HG03095 (cell line): ENCODE data around the gene CNGB1.
"Not testable (repeated sequence)": the region's sequence is repeated elsewhere in the genome, so short reads cannot be mapped to it uniquely, and the experiment has no call there.

Source experiments
- ATAC-seq: cut with Tn5 transposase; IDR thresholded peaks from one replicate; pipeline ENCODE4 v1.9.1; 2021; ENCODE audit warnings: moderate library complexity; ENCODE audit not compliant: unreplicated experiment

Gene CNGB1

GRCh38 chr16:57956270-57956808 is 14.6 kb downstream of the CNGB1 start:
- no peak for ATAC-seq

DNA sequence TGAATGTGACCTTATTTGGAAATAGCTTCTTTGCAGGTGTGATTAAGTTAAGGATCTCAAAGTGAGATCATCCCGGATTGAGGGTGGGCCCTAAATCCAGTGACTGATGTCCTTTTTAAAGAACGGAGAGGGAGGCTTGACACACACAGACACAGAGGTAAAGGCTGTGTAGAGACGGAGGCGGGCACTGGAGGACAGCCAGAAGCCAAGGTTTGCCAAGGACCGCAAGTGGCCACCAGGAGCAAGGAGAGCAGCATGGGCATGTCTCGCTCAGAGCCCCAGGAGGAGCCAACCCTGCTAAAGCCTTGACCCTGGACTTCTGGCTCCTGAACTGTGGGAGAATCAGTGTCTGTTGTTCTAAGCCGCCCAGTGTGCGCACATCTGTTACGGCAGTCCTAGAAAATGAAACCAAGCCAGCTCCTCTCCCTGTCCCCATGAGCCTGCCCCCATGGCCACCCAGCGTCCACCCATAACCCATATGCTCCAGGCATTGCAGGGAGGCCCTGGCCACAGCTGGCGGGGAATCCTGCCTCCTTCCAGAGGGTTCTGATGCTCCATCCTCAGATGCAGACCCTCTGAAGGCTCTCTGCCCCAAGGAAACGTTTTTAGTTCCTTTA is 15.2 kb downstream of the CNGB1 start:
- no peak for ATAC-seq

- no peak for ATAC-seq
These were observed 17.1 kb downstream of the CNGB1 start for GRCh38 chr16:57953857-57954256.

DNA sequence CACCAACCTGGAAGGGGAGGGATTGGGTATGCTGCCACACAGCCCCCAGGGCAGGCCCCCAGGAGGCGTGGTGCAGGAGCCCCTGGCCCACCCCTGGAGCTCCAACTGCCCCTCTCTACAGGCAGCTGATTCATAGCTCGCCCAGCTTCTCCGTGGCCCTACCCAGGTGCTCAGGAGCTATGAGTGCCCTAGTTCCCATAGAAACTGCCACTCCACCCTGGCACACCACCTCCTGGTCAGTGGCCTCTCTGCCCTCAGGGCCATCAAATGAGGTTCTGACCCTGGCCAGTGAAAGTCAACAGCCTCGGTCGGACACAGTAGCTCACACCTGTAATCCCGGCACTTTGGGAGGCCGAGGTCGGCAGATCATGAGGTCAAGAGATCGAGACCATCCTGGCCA is 18.0 kb downstream of the CNGB1 start:
- ATAC-seq: no peak

DNA sequence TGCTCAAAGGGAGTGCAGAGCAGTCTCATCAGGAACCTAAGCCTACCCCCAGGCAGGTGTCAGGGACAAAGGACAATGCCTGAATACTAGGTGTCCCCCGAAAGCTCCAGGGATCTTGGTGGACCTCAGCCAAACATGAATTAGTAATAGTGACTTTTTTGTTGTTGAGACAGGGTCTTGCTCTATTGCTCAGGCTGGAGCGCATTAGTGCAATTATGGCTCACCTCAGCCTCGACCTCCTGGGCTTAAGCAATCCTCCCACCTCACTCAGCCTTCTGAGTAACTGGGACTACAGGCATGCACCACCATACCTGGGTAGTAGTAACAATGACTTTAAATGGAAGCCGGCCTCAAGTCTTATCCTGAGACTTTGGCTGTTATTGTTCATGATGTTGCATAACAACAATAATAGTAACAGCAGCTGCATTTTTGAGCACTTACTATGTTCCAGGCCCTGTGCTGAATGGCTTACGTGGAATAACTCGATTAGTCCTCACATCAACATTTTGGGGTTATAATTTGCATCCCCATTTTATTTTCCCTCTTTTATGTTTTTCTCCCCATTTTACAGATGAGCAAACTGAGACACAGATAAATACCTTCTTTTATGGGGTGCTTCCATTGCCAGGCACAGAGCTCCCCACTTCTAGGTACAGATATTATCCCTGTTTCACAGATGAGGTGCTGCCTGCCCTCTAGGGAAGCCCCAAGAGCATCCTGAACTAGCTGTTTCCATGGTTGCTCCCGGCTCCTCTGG is 19.5 kb downstream of the CNGB1 start:
- ATAC-seq: no peak

DNA sequence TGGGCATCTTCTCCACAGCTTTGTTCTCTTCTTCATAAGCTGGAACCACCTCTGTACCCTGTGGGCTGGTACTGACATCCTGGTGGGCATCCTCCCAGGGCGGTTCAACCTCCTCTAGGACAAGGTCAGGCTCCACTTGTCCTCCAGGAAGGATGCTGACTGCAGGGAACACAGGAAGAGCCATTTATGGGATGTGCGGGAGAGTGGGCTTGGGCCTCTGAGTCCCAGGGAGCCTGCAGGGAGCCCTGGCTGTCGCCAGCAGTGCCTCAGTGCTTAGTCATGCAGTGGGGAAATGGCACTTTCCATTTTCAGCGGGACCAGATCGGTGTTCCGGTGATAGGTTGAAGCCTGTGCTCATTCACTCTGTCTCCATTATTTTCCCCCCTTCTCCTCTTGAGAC is 20.5 kb downstream of the CNGB1 start:
- ATAC-seq: no peak

DNA sequence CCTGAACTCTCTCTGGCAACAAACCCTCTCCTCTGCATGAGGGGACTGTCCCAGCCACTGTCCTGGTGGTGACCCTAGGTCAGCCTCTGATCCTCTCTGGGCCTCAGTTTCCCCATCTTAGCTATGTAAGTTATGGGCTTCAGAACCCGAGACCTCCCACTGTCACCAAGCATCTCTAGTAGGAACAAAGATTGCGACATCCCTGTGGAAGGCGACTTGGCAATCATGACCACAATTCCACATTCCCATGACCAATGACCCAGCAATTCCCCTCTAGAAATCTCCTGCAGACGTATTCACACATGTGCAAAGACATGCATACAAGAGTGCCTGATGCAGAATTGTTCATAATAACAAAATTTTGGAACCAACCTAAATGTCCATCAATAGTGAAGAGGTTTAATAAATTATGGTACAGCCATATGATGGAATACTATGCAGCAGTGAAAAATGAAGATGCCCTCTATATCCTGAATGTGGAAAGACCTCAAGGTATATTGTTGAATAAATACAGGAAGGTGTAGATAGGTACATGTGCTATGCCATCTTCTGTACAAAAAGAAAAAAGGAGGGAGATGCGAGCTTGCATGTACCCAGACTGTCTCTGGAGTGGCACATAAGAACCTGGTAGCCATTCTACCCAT is 21.2 kb downstream of the CNGB1 start:
- no peak for ATAC-seq

- ATAC-seq: no peak
These were observed 21.9 kb downstream of the CNGB1 start for GRCh38 chr16:57949013-57949412.

DNA sequence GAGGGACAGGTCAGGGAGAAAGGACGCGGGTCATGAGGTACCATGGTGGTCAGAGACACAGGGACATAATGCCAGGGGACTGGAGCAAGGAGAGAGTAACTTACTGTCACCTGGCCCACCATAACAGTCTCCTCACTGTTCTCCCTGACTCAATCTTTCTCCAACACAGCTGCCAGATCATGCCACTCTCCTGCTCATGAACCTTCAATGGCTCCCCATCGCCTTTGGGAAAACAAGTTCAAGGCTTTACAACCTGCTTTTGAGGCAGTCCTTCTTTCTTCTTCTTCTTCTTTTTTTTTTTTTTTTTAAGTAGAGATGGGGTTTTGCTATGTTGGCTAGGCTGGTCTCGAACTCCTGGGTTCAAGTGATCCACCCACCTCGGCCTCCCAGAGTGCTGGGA is 22.9 kb downstream of the CNGB1 start:
- ATAC-seq: no peak

DNA sequence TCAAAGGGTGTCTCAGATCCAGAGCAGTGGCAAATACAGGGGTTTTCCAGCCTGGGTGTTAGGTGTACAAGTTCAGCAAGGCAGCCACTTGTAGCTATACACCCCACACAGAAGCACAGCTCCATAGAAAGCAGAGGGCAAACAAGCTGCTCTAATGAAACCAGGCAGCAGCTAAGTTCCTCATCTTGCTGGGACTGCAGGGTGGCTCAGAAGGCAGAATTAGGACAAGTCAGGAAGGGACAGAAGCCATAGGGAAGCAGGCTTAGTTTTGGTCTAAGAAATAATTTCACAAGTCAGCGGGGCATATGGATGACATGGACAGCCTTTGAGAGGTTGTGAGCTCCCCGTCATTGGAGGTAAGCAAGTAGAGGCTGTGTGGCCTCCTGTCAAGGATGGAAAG is 23.7 kb downstream of the CNGB1 start:
- no peak for ATAC-seq

DNA sequence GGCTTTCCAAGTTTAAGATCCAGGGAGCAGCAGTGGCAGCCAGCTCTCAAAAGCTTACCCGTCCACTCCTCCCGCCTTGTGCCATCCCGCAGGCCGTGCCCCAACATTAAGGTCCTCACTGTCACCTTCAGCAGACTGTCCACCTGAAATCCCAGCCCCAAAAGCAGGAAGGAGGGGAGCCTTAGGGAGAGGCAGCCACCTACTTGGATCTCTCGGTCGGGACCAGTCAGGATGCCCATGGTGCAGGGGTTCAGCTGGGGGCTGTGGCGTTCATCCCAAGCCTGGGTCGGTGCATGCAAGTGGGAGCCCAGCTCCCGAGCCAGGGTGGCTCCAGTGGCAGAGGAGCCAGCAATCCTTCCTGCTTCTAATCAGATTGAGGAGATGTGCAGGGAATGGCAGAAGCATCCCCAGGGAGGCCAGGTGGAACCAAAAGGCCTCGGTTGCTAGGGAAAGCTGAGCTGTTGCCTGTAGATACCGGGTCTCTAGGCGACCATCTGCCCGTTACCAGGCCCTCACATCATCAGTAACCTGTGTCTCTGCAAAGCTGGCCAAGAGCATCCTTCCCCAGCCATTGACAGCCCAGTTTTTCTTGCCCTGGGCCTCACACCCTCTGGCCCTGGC is 24.6 kb downstream of the CNGB1 start:
- no peak for ATAC-seq

- no peak for ATAC-seq
These were observed 25.2 kb downstream of the CNGB1 start for GRCh38 chr16:57945740-57946138.

GRCh38 chr16:57944970-57945739 is 25.8 kb downstream of the CNGB1 start:
- ATAC-seq: no peak

DNA sequence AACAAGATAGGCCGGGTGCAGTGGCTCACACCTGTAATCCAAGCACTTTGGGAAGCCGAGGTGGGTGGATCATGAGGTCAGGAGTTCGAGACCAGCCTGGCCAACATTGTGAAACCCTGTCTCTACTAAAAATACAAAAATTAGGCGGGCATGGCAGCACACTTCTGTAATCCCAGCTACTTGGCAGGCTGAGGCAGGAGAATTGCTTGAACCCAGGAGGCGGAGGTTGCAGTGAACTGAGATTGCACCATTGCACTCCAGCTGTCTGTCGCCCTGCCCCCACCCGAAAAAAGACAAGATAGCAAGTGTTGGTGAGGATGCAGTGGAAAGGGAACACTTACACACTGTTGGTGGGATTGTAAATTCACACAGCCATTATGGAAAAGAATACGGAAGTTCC is 27.5 kb downstream of the CNGB1 start:
- ATAC-seq: not testable (repeated sequence)

GRCh38 chr16:57941901-57942300 is 29.0 kb downstream of the CNGB1 start:
- not testable (repeated sequence) for ATAC-seq

GRCh38 chr16:57941016-57941664 is 29.8 kb downstream of the CNGB1 start:
- ATAC-seq: no peak

GRCh38 chr16:57940382-57940966 is 30.5 kb downstream of the CNGB1 start:
- ATAC-seq: no peak

- ATAC-seq: no peak
These were observed 31.1 kb downstream of the CNGB1 start for GRCh38 chr16:57939872-57940224.

- ATAC-seq: no peak
These were observed 31.7 kb downstream of the CNGB1 start for GRCh38 chr16:57938936-57939871.
